Hematopoietic multipotent progenitor cell treated with erythropoietin and hydrocortisone succinate and interleukin-3 and kit ligand, for 15 days (in vitro differentiated cells): ENCODE measurements around the gene ZFYVE16.
"Not testable (repeated sequence)": the region's sequence is repeated elsewhere in the genome, so short reads cannot be mapped to it uniquely, and the experiment has no call there.

Source experiments
- DNase-seq: peaks from one replicate; pipeline ENCODE4 v3.0.0-alpha.2; 2015; ENCODE audit warnings: low spot score

Gene ZFYVE16

DNA sequence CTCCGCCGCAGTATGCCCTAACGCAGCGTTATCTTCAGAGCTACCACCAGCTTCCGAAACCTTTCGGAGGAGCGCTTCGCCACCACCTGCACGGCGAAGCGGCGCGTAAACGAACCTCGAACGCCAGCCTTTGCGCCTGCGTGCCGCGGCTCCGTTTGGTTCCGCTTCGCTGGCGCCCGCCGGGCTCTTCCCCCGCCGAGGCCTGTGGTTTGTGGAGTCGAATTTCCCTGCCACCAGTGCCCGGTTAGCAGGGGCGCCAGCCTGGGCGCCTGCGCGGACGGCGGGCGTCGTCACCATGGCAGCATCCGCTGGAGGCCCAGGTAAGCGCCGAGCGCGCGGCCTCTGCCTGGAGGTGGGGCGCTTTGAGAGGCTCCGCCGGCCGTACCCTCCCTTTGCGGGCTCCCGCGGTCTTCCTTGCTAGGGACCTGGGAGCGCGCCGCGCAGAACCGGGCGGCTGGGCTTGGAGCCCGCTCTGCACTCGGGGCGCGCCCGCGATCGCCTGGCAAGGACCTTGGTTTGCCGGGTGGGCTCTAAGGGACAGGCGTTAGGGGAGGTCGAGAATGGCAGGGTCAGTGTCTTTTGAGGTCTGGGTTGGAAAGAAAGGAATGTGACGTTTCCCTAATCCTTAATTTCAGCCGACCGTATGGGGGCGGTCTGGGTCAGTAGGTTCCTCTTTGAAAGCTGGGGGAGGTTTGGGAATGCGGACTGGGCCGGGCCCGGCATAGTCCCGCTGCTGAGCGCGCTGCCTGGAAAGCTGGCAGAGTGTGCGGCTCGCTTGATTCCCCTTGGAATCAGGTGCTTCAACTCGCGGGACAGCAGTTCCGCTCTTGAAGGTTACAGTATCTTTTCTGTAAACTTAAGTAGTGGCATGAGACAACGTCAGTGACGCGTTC, 80.2 kb downstream of the ZFYVE16 start, which contains the start of gene FAM151B:
Gene FAM151B, plus strand, starts transcription at position 272 of the 893 bp plus-strand sequence. Its CDS starts 24 bp downstream, at position 296.
- no peak for DNase-seq

- DNase-seq: no peak
These were observed 83.4 kb downstream of the ZFYVE16 start for GRCh38 chr5:80491296-80491695.

GRCh38 chr5:80492741-80493140, 84.9 kb downstream of the ZFYVE16 start:
- DNase-seq: no peak

DNA sequence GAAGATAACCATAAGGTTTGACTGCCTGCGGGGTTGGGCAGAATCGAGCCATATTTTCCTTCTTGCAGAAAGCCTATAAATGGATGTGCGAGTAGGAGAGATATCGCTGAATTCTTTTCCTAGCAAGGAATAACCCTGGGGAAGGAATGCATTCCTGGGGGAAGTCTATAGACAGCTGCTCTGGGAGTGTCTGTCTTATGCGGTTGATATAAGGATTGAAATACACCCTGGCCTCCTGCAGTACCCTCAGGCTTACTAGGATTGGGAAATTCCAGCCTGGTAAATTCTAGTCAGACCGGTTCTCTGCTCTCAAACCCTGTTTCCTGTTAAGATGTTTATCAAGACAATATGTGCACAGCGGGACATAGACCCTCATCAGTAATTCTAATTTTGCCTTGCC, 85.6 kb downstream of the ZFYVE16 start:
- not testable (repeated sequence) for DNase-seq

DNA sequence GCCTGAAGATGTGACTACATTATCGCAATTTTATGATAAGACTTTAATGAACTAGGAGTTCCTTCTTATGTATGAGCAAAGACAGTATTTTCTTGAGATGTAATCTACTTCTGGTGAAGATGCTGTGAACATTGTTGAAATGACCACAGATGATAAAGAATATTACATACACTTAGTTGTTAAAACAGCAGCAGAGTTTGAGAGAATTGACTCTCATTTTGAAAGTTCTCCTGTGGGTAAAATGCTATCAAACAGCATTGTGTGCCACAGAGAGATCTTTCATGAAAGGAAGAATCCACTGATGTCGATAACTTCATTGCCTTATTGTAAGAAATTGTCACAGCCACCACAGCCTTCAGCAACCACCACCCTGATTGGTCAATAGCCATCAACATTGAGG, 88.0 kb downstream of the ZFYVE16 start:
- DNase-seq: no peak

- no peak for DNase-seq
These were observed 94.9 kb downstream of the ZFYVE16 start for GRCh38 chr5:80502800-80503199.

GRCh38 chr5:80503641-80504040, 95.8 kb downstream of the ZFYVE16 start:
- no peak for DNase-seq

DNA sequence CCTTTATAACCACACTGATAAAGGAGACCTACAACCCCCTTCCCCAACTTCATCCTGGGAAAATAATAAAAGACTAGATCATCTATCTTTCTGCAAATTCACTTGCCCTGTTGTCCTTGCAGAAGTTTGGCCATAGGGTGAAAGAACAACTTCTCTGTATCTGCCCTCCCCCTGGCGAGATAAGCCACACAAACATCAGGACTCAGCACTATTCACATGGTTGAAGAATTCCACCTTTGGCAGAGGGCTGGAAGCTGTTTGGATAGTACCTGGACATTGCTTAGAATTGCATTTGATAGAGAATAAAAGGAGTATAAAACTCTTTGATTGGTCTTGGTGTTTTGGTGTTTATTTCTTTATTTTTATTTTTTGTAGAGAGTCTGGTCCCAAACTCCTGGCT, 97.0 kb downstream of the ZFYVE16 start:
- no peak for DNase-seq

DNA sequence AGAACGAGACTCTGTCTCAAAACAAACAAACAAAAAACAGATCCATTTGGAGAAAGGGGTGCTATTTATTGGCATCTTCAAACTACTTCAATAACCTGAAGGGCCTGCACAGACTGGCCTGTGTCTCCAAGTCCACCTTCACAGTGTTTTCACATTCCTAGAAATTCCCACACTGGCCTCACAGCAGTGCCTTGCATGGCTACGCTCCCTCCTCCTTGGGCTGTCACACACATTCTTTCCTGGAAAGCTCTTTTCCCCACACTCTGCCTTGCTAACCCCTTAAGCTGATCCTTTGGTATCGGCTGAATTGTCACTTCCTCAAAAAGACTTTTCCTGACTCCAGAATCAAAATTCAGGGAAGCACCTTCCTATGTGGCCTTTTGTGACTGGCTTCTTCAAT, 99.8 kb downstream of the ZFYVE16 start:
- DNase-seq: no peak

DNA sequence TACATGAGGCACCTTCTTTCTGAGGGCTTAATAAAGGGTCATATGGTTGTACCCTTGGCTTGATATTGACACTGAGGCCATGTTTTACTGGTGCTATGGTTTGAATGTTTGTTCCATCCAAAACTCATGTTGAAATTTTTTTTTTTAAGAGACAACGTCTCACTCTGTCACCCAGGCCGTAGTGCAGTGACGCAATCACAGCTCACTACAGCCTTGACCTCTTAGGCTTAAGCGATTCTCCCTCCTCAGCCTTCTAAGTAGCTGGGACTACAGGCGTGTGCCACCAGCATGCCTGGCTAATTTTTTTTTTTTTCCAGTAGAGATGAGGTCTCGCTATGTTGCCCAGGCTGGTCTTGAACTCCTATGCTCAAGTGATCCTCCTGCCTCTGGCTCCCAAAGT, 101.0 kb downstream of the ZFYVE16 start:
- DNase-seq: no peak

DNA sequence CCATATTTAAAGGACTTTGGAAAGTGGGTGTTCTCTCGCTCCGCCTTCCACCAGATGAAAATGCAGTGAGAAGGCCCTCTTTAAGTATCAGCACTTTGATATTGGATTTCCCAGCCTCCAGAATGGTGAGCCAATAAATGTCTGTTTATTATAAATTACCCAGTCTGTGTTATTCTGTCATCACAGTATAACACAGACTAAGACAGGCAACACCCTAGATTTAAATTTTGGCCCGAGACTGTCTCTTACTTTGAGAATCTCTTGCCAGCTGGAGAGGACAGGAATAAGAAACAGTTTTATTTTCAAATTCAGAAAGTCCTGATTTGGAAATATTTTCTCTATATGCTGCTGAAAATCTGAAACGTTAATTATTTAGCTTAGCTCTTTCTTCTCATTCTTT, 101.5 kb downstream of the ZFYVE16 start:
- no peak for DNase-seq

- DNase-seq: no peak
These were observed 109.0 kb downstream of the ZFYVE16 start for GRCh38 chr5:80516826-80517225.
